ENCODE measurements around the gene XXYLT1.
"Not testable (repeated sequence)": the region's sequence is repeated elsewhere in the genome, so short reads cannot be mapped to it uniquely, and the experiment has no call there.

XXYLT1 gene

GRCh38 chr3:195125646-195126045, 145.3 kb downstream of the XXYLT1 start:
- DNase-seq: no peak

GRCh38 chr3:195124378-195124992, 146.5 kb downstream of the XXYLT1 start:
- DNase-seq: no peak

GRCh38 chr3:195123281-195123691, 147.7 kb downstream of the XXYLT1 start:
- no peak for DNase-seq

GRCh38 chr3:195122261-195122660, 148.7 kb downstream of the XXYLT1 start:
- no peak for DNase-seq

GRCh38 chr3:195120267-195120601, 150.7 kb downstream of the XXYLT1 start:
- no peak for DNase-seq

- no peak for DNase-seq
These were observed 151.3 kb downstream of the XXYLT1 start for GRCh38 chr3:195119461-195120266.

- no peak for DNase-seq
These were observed 152.3 kb downstream of the XXYLT1 start for GRCh38 chr3:195118671-195119070.

- DNase-seq: no peak
These were observed 152.9 kb downstream of the XXYLT1 start for GRCh38 chr3:195117978-195118581.

- no peak for DNase-seq
These were observed 154.4 kb downstream of the XXYLT1 start for GRCh38 chr3:195116407-195117185.

GRCh38 chr3:195115600-195116406, 155.2 kb downstream of the XXYLT1 start:
- DNase-seq: no peak

GRCh38 chr3:195114786-195115599, 156.0 kb downstream of the XXYLT1 start:
- DNase-seq: no peak

GRCh38 chr3:195113536-195114425, 157.2 kb downstream of the XXYLT1 start:
- DNase-seq: no peak

GRCh38 chr3:195113048-195113447, 157.9 kb downstream of the XXYLT1 start:
- DNase-seq: no peak

- DNase-seq: no peak
These were observed 158.6 kb downstream of the XXYLT1 start for GRCh38 chr3:195112361-195112791.

- no peak for DNase-seq
These were observed 159.2 kb downstream of the XXYLT1 start for GRCh38 chr3:195111766-195112165.

GRCh38 chr3:195111319-195111705, 159.6 kb downstream of the XXYLT1 start:
- DNase-seq: no peak

- DNase-seq: no peak
These were observed 160.2 kb downstream of the XXYLT1 start for GRCh38 chr3:195110647-195111318.

GRCh38 chr3:195109098-195109657, 161.8 kb downstream of the XXYLT1 start:
- no peak for DNase-seq

GRCh38 chr3:195107593-195107992, 163.4 kb downstream of the XXYLT1 start:
- DNase-seq: no peak

GRCh38 chr3:195107031-195107430, 163.9 kb downstream of the XXYLT1 start:
- DNase-seq: not testable (repeated sequence)
